HCT116 (cell line): ENCODE measurements around the gene SCRN1. TPM values are rescaled to one million over a fixed set of nuclear protein-coding genes. Genes with fewer than 3 reads are reported as not detected.
"Not testable (repeated sequence)": the region's sequence is repeated elsewhere in the genome, so short reads cannot be mapped to it uniquely, and the experiment has no call there.

Experiments
- ATAC-seq: fragments of 200-7000 bp; cut with Tn5 transposase; 2 replicates; pipeline ENCODE4 v1.9.1; 2020; ENCODE audit warnings: mild to moderate bottlenecking, moderate library complexity
- BruUV-seq: library from RNA; stranded (reverse); fragments of 400-500 nt; replicated peaks from 2 replicates; lab custom pipeline; 2021; lab: Mats Ljungman, UMichigan
- CTCF ChIA-PET: fragments of 300-600 bp; sonication (Branson Sonifier 250); formaldehyde crosslinking; loops from one replicate; lab custom pipeline; 2021; ENCODE audit warnings: antibody characterized with exemption; lab: Charles Lee
- POLR2A ChIA-PET: fragments of 300-600, 350-600 bp; sonication (Branson Sonifier 250); formaldehyde crosslinking; loops from one replicate; lab custom pipeline; 2021; ENCODE audit warnings: antibody characterized with exemption; lab: Charles Lee
- RAD21 ChIA-PET, 2 experiments: fragments of 300-600 bp; sonication (Branson Sonifier 250); formaldehyde crosslinking; loops; one replicate each; lab custom pipeline; 2023; ENCODE audit warnings: low total read pairs in 2 of 2; ENCODE audit not compliant: uncharacterized antibody in 2 of 2, unreplicated experiment in 2 of 2, low non-redundant PET in 1 of 2; lab: Charles Lee
- DNase-seq: peaks from one replicate; pipeline ENCODE4 v3.0.0-alpha.2; 2010; ENCODE audit warnings: low read depth, low spot score
- H2AFZ ChIP-seq: fragments of 200-600 bp; shearing (Covaris generic), sonication (generic); 2 replicates; pipeline ENCODE4 v1.6.1; 2017; ENCODE audit warnings: low read depth, mixed run types, mixed read lengths, antibody characterized with exemption, low read length; ENCODE audit not compliant: poor library complexity, severe bottlenecking
- H3K27ac ChIP-seq: 2 replicates; pipeline ENCODE4 v1.5.1; 2012; ENCODE audit warnings: low read depth, low read length
- H3K27me3 ChIP-seq: fragments of 200-600 bp; sonication (generic); 2 replicates; pipeline ENCODE4 v1.6.1; 2016; ENCODE audit warnings: mixed run types, low read length, mixed read lengths; ENCODE audit not compliant: insufficient read depth
- H3K36me3 ChIP-seq, 2 experiments: fragments of 200-500 bp in 1 of 2; fragments of 200-600 bp in 1 of 2; sonication (Bioruptor generic) in 1 of 2; sonication (generic) in 1 of 2; 2 replicates each; pipeline versions ENCODE4 v1.5.1 to v1.6.1; 2014 to 2016; ENCODE audit warnings: low read length in 2 of 2, inconsistent platforms in 1 of 2, mixed read lengths in 1 of 2, mixed run types in 1 of 2; ENCODE audit not compliant: insufficient read depth in 2 of 2, control insufficient read depth in 1 of 2
- H3K4me1 ChIP-seq, 2 experiments: fragments of 200-600 bp in 1 of 2; sonication (generic) in 1 of 2; 2 replicates each; pipeline versions ENCODE4 v1.5.1 to v1.6.1; 2012 to 2017; ENCODE audit warnings: low read length in 2 of 2, inconsistent platforms in 1 of 2, mild to moderate bottlenecking in 1 of 2, mixed read lengths in 1 of 2, mixed run types in 1 of 2, moderate library complexity in 1 of 2; ENCODE audit not compliant: insufficient read depth in 2 of 2, control insufficient read depth in 1 of 2
- H3K4me2 ChIP-seq: fragments of 200-600 bp; sonication (generic); 2 replicates; pipeline ENCODE4 v1.6.1; 2017; ENCODE audit warnings: mixed run types, low read length, mixed read lengths
- H3K4me3 ChIP-seq, 2 experiments: fragments of 200-600 bp in 1 of 2; sonication (generic) in 1 of 2; replicated peaks in 1 of 2; 2 replicates each; pipeline ENCODE4 v1.5.1; 2011 to 2016; ENCODE audit warnings: low read length in 2 of 2, control low read depth in 1 of 2, low read depth in 1 of 2, mild to moderate bottlenecking in 1 of 2, mixed read lengths in 1 of 2, mixed run types in 1 of 2
- H3K79me2 ChIP-seq: fragments of 200-600 bp; sonication (generic); 2 replicates; pipeline ENCODE4 v1.6.1; 2017; ENCODE audit warnings: mild to moderate bottlenecking, mixed run types, low read length, moderate library complexity, mixed read lengths; ENCODE audit not compliant: insufficient read depth
- H3K9ac ChIP-seq: fragments of 200-600 bp; sonication (generic); 2 replicates; pipeline ENCODE4 v1.6.1; 2016; ENCODE audit warnings: low read length, mixed read lengths
- H3K9me2 ChIP-seq: fragments of 200-600 bp; sonication (generic), shearing (Covaris generic); 2 replicates; pipeline ENCODE4 v1.6.1; 2017; ENCODE audit warnings: mixed run types, mild to moderate bottlenecking, moderate library complexity; ENCODE audit not compliant: insufficient read depth
- H3K9me3 ChIP-seq, 2 experiments: fragments of 200-500 bp in 1 of 2; fragments of 200-600 bp in 1 of 2; sonication (Bioruptor generic) in 1 of 2; sonication (generic) in 1 of 2; 2 replicates each; pipeline ENCODE4 v1.6.1; 2014 to 2017; ENCODE audit warnings: low read length in 2 of 2, mixed read lengths in 2 of 2, inconsistent platforms in 1 of 2, low read depth in 1 of 2, mild to moderate bottlenecking in 1 of 2, mixed run types in 1 of 2, moderate library complexity in 1 of 2; ENCODE audit not compliant: control insufficient read depth in 1 of 2, insufficient read depth in 1 of 2
- H4K20me1 ChIP-seq: fragments of 200-600 bp; sonication (generic), shearing (Covaris generic); 2 replicates; pipeline ENCODE4 v1.6.1; 2017; ENCODE audit warnings: mixed run types, mild to moderate bottlenecking, moderate library complexity; ENCODE audit not compliant: insufficient read depth
- CBX3 ChIP-seq: IDR thresholded peaks from 2 replicates; pipeline ENCODE4 v1.6.1; 2012; ENCODE audit warnings: low read depth
- CTCF ChIP-seq, 3 experiments: fragments of 200-600 bp in 1 of 3; sonication (generic) in 1 of 3; IDR thresholded peaks in 2 of 3; conservative IDR thresholded peaks in 1 of 3; 2 replicates each; pipeline ENCODE4 v1.5.1; 2012 to 2017; ENCODE audit warnings: low read depth in 2 of 3, low read length in 2 of 3, antibody characterized with exemption in 1 of 3, borderline replicate concordance in 1 of 3, control low read depth in 1 of 3, mild to moderate bottlenecking in 1 of 3, mixed read lengths in 1 of 3, mixed run types in 1 of 3, moderate library complexity in 1 of 3; ENCODE audit not compliant: insufficient read depth in 1 of 3
- EGR1 ChIP-seq: IDR thresholded peaks from 2 replicates; pipeline ENCODE4 v1.6.1; 2012; ENCODE audit warnings: low read depth
- ELF1 ChIP-seq: IDR thresholded peaks from 2 replicates; pipeline ENCODE4 v1.6.1; 2012; ENCODE audit warnings: low read depth, borderline replicate concordance
- EZH2 ChIP-seq: fragments of 200-600 bp; sonication (generic); IDR thresholded peaks from 2 replicates; pipeline ENCODE4 v1.6.1; 2017; ENCODE audit warnings: antibody characterized with exemption, mixed run types
- EZH2phosphoT487 ChIP-seq: fragments of 200-600 bp; IDR thresholded peaks from 2 replicates; pipeline ENCODE4 v1.6.1; 2018; ENCODE audit warnings: antibody characterized with exemption, borderline replicate concordance
- FOSL1 ChIP-seq: IDR thresholded peaks from 2 replicates; pipeline ENCODE4 v1.6.1; 2012; ENCODE audit warnings: low read depth
- JUND ChIP-seq: IDR thresholded peaks from 2 replicates; pipeline ENCODE4 v1.6.1; 2012
- MAX ChIP-seq: IDR thresholded peaks from 2 replicates; pipeline ENCODE4 v1.6.1; 2012
- POLR2A ChIP-seq: IDR thresholded peaks from 2 replicates; pipeline ENCODE4 v1.7.0; 2011; ENCODE audit warnings: borderline replicate concordance; ENCODE audit not compliant: insufficient read depth, insufficient read length; ENCODE audit errors: extremely low read depth
- SIN3A ChIP-seq: IDR thresholded peaks from 2 replicates; pipeline ENCODE4 v1.6.1; 2012; ENCODE audit warnings: low read depth
- SP1 ChIP-seq: IDR thresholded peaks from 2 replicates; pipeline ENCODE4 v1.6.1; 2012; ENCODE audit warnings: low read depth
- SRF ChIP-seq: IDR thresholded peaks from 2 replicates; pipeline ENCODE4 v1.6.1; 2012; ENCODE audit warnings: low read depth
- TCF7L2 ChIP-seq: IDR thresholded peaks from 2 replicates; pipeline ENCODE4 v1.7.0; 2011; ENCODE audit warnings: borderline replicate concordance, inconsistent platforms; ENCODE audit not compliant: insufficient read depth, insufficient read length; ENCODE audit errors: extremely low read depth
- intact Hi-C: fragments of 100-400 bp; cut with micrococcal nuclease; formaldehyde crosslinking; loops from 2 replicates; pipeline ENCODE4 v1.10.0; 2022
- total RNA-seq: library from RNA; stranded (reverse); gene quantifications from one replicate; pipeline ENCODE4 v1.2.1, GENCODE V29; 2021; ENCODE audit not compliant: unreplicated experiment

SCRN1 gene
- total RNA-seq, 1 experiment from 2014 or later: 76.8 TPM

GRCh38 chr7:29891766-29892165 lies 97.8 kb downstream of the SCRN1 start:
- no peak for TF ChIP-seq EZH2
- no peaks in the 10 kb centered on the region for H3K79me2 ChIP-seq
- ChIA-PET RAD21 (no interaction called here), CTCF (no interaction called here), POLR2A (no interaction called here)
- no peak overlapping the region for H3K27ac ChIP-seq
- ATAC-seq (no peak), DNase-seq (no peak)
- BruUV-seq: no TSS peak
- H3K4me3 ChIP-seq: no peak overlapping the region
- H4K20me1 ChIP-seq: no peaks in the 10 kb centered on the region
- intact Hi-C loops: no loop called here
- H3K9ac ChIP-seq: no peak overlapping the region
- H3K4me1 ChIP-seq: no peaks in the 10 kb centered on the region
- no peak overlapping the region for H3K4me2 ChIP-seq
- H3K9me2 ChIP-seq: no peaks in the 10 kb centered on the region
- no peaks in the 10 kb centered on the region for H3K36me3 ChIP-seq
- H3K27me3 ChIP-seq: no peaks in the 10 kb centered on the region
- H3K9me3 ChIP-seq: no peaks in the 10 kb centered on the region
- H2AFZ ChIP-seq: no peak overlapping the region

- CTCF ChIA-PET, DNase-seq, H3K36me3 ChIP-seq, intact Hi-C loops, H3K4me3 ChIP-seq, H3K9me3 ChIP-seq, BruUV-seq, H3K27me3 ChIP-seq, RAD21 ChIA-PET, H3K9ac ChIP-seq, H3K4me1 ChIP-seq, H3K79me2 ChIP-seq, POLR2A ChIA-PET, H3K4me2 ChIP-seq, H3K27ac ChIP-seq, H2AFZ ChIP-seq, H4K20me1 ChIP-seq, H3K9me2 ChIP-seq, ATAC-seq: not testable (repeated sequence)
These were observed 98.8 kb downstream of the SCRN1 start for GRCh38 chr7:29890786-29891185.

GRCh38 chr7:29890251-29890650 lies 99.3 kb downstream of the SCRN1 start:
- RAD21 ChIA-PET: no interaction called here
- no peak overlapping the region for H3K4me3 ChIP-seq
- no peak overlapping the region for H3K27ac ChIP-seq
- H3K27me3 ChIP-seq: no peaks in the 10 kb centered on the region
- H3K36me3 ChIP-seq: no peaks in the 10 kb centered on the region
- no peaks in the 10 kb centered on the region for H4K20me1 ChIP-seq
- H3K79me2 ChIP-seq: no peaks in the 10 kb centered on the region
- H3K9ac ChIP-seq: no peak overlapping the region
- no peak overlapping the region for H2AFZ ChIP-seq
- no peaks in the 10 kb centered on the region for H3K9me2 ChIP-seq
- POLR2A ChIA-PET: no interaction called here
- no TSS peak for BruUV-seq
- H3K4me2 ChIP-seq: no peak overlapping the region
- ATAC-seq (no peak), DNase-seq (no peak)
- H3K4me1 ChIP-seq: no peaks in the 10 kb centered on the region
- intact Hi-C loops: no loop called here
- H3K9me3 ChIP-seq: no peaks in the 10 kb centered on the region
- CTCF ChIA-PET: no interaction called here
- TF ChIP-seq MAX (no peak), SRF (no peak), EGR1 (no peak), TCF7L2 (no peak), EZH2phosphoT487 (no peak), JUND (no peak), SP1 (no peak), ELF1 (no peak), CBX3 (no peak), POLR2A (no peak), SIN3A (no peak), CTCF (IDR thresholded peaks at IDR 0.05 in 2 of 3, conservative IDR thresholded peaks at IDR 0.05 in 1 of 3; ENCODE audit: borderline replicate concordance in 1 of 3, insufficient read depth in 1 of 3, low read depth in 2 of 3, low read length in 2 of 3) (no peak), FOSL1 (no peak)
